DOHH2 (cell line): ENCODE results near the gene PRRT4.

Experiments
- CTCF ChIP-seq: fragments of 200-600 bp; sonication (generic); IDR thresholded peaks from one replicate; pipeline ENCODE4 v1.5.1; 2014; ENCODE audit warnings: antibody characterized with exemption, mild to moderate bottlenecking, low read depth, low read length; ENCODE audit not compliant: poor library complexity, severe bottlenecking
- EZH2phosphoT487 ChIP-seq: fragments of 200-600 bp; sonication (generic); IDR thresholded peaks from 2 replicates; pipeline ENCODE4 v1.6.1; 2017; ENCODE audit warnings: borderline replicate concordance, mild to moderate bottlenecking, antibody characterized with exemption, low read length, moderate library complexity, mixed read lengths

GRCh38 chr7:128352153-128352537 lies 9.3 kb downstream of the PRRT4 start:
- TF ChIP-seq CTCF (no peak), EZH2phosphoT487 (no peak)
